HepG2 (cell line): Measurements from ENCODE around the gene TMEM86B. TPM values are rescaled to one million over a fixed set of nuclear protein-coding genes. Genes with fewer than 3 reads are reported as not detected.

Experiments
- AHR ChIP-seq: IDR thresholded peaks from 2 replicates; pipeline ENCODE4 v1.6.1; 2018; ENCODE audit warnings: missing genetic modification reagents, missing compliant biosample characterization
- BRCA1 ChIP-seq: sonication (generic); formaldehyde crosslinking; IDR thresholded peaks from 2 replicates; pipeline ENCODE4 v1.4.0; 2020; ENCODE audit warnings: missing genetic modification reagents
- ESRRA ChIP-seq: sonication (generic); formaldehyde crosslinking; IDR thresholded peaks from 2 replicates; pipeline ENCODE4 v1.5.1; 2020; ENCODE audit warnings: mild to moderate bottlenecking, low read depth, missing genetic modification reagents
- FOXJ3 ChIP-seq: sonication (generic); formaldehyde crosslinking; IDR thresholded peaks from 2 replicates; pipeline ENCODE4 v1.4.0; 2020; ENCODE audit warnings: missing genetic modification reagents, mild to moderate bottlenecking, borderline replicate concordance
- HMG20A ChIP-seq: IDR thresholded peaks from 2 replicates; pipeline ENCODE4 v1.6.1; 2016; ENCODE audit warnings: borderline replicate concordance
- HNF4G ChIP-seq, 2 experiments: sonication (generic) in 1 of 2; formaldehyde crosslinking in 1 of 2; IDR thresholded peaks; 2 replicates each; pipeline versions ENCODE4 v1.4.0 to v1.6.1; 2011 to 2020; ENCODE audit warnings: borderline replicate concordance in 2 of 2, low read depth in 2 of 2, mild to moderate bottlenecking in 2 of 2, low read length in 1 of 2, missing genetic modification reagents in 1 of 2, moderate library complexity in 1 of 2
- HNRNPLL ChIP-seq: fragments of 200-400 bp; formaldehyde crosslinking; IDR thresholded peaks from 2 replicates; pipeline ENCODE4 v1.6.1; 2017; ENCODE audit warnings: mild to moderate bottlenecking, low read depth, low read length; ENCODE audit not compliant: poor library complexity, severe bottlenecking
- IRF2 ChIP-seq: IDR thresholded peaks from 2 replicates; pipeline ENCODE4 v1.6.1; 2018; ENCODE audit warnings: missing genetic modification reagents, missing compliant biosample characterization
- MIXL1 ChIP-seq: IDR thresholded peaks from 2 replicates; pipeline ENCODE4 v1.6.1; 2016
- MTF1 ChIP-seq: sonication (generic); formaldehyde crosslinking; IDR thresholded peaks from 2 replicates; pipeline ENCODE4 v1.5.0; 2020; ENCODE audit warnings: missing genetic modification reagents
- NFATC3 ChIP-seq: sonication (generic); formaldehyde crosslinking; IDR thresholded peaks from 2 replicates; pipeline ENCODE4 v1.5.1; 2020; ENCODE audit warnings: mild to moderate bottlenecking, missing genetic modification reagents
- SNAI1 ChIP-seq: sonication (generic); formaldehyde crosslinking; IDR thresholded peaks from 2 replicates; pipeline ENCODE4 v1.5.0; 2020; ENCODE audit warnings: mild to moderate bottlenecking, missing genetic modification reagents, borderline replicate concordance
- TFDP2 ChIP-seq: sonication (generic); formaldehyde crosslinking; IDR thresholded peaks from 2 replicates; pipeline ENCODE4 v1.4.0; 2020; ENCODE audit warnings: missing genetic modification reagents
- ZNF350 ChIP-seq: sonication (generic); formaldehyde crosslinking; IDR thresholded peaks from 2 replicates; pipeline ENCODE4 v1.4.0; 2020; ENCODE audit warnings: mild to moderate bottlenecking, low read depth, missing genetic modification reagents, borderline replicate concordance
- ZNF615 ChIP-seq: sonication (generic); formaldehyde crosslinking; IDR thresholded peaks from 2 replicates; pipeline ENCODE4 v1.5.0; 2020; ENCODE audit warnings: mild to moderate bottlenecking, missing genetic modification reagents, borderline replicate concordance
- ZNF709 ChIP-seq: sonication (generic); formaldehyde crosslinking; IDR thresholded peaks from 2 replicates; pipeline ENCODE4 v1.5.0; 2020; ENCODE audit warnings: mild to moderate bottlenecking, missing genetic modification reagents
- ZNF773 ChIP-seq: sonication (generic); formaldehyde crosslinking; IDR thresholded peaks from 2 replicates; pipeline ENCODE4 v1.4.0; 2020; ENCODE audit warnings: missing genetic modification reagents, borderline replicate concordance
- ZSCAN12 ChIP-seq: sonication (generic); formaldehyde crosslinking; IDR thresholded peaks from 2 replicates; pipeline ENCODE4 v1.9.0; 2021; ENCODE audit warnings: mild to moderate bottlenecking, missing genetic modification reagents
- polyA plus RNA-seq, 8 experiments: library from polyadenylated mRNA; depleted of rRNA in 3 of 8; stranded (reverse) in 7 of 8; unstranded in 1 of 8; fragments of >200 nt; fragmentation: Illumina TruSeq in 4 of 8; extraction: Trizol in 4 of 8; gene quantifications; 2 replicates each; pipeline versions ENCODE4 v1.2.1 to v1.2.3, GENCODE V29; 2011 to 2016; ENCODE audit warnings: low read depth in 4 of 8, missing spikeins in 1 of 8, mixed read lengths in 1 of 8; ENCODE audit not compliant: insufficient read depth in 1 of 8
- total RNA-seq, 5 experiments: library from RNA; depleted of rRNA; stranded (reverse); fragments of >200 nt; fragmentation: Illumina TruSeq; extraction: Trizol; gene quantifications; 2 replicates each; pipeline ENCODE4 v1.2.3, GENCODE V29; 2016; ENCODE audit warnings: low read depth in 1 of 5
- TF ChIP-seq, protein P1 (sequence below): sonication (generic); formaldehyde crosslinking; IDR thresholded peaks from 2 replicates; pipeline ENCODE4 v1.5.0; 2020; ENCODE audit warnings: mild to moderate bottlenecking, missing genetic modification reagents
- TF ChIP-seq, protein P2 (sequence below): sonication (generic); formaldehyde crosslinking; IDR thresholded peaks from 2 replicates; pipeline ENCODE4 v1.9.0; 2021; ENCODE audit warnings: missing genetic modification reagents, mild to moderate bottlenecking, borderline replicate concordance
- TF ChIP-seq, protein P3 (sequence below): sonication (generic); formaldehyde crosslinking; IDR thresholded peaks from 2 replicates; pipeline ENCODE4 v1.4.0; 2020; ENCODE audit warnings: missing genetic modification reagents, borderline replicate concordance

TMEM86B gene
- total and polyA plus RNA-seq, 2 of the 13 experiments (the other 11 are each of a cell fraction or from before 2014, with no cell fraction given): 7.7 to 9.6 TPM

DNA sequence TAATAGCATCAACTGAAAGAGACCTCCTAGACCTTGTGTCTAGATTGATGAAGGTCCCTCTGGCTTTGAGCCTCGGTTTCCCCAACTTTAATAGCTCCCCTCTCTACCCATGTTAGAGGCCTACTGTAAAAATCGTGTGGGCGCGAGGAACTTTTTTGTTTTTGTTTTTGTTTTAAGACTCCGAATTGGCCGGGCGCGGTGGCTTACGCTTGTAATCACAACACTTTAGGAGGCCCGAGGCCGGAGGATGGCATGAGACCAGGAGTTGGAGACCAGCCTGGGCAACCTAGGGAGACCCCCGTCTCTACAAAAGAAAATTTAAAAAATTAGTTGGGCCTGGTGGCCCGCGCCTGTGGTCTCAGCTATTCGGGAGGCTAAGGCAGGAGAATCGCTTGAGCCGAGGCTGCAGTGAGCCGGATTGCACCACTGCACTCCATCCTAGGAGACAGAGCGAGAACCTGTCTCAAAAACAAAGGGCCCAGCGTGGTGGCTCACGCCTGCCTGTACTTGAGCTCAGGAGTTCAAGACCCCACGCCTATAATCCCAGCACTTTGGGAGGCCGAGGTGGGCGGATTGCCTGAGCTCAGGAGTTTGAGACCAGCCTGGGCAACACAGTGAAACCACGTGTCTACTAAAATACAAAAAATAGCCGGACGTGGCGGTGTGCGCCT lies 31.1 kb upstream of the TMEM86B start (continued):
- TF ChIP-seq ZNF615 (CRISPR knock-in tag) (0 out of 2 replicates have a peak, but pooled peaks have one; percentile 47), NFATC3 (no peak), ESRRA (CRISPR knock-in tag) (0 out of 2 replicates have a peak, but pooled peaks have one; percentile 8), HMG20A (CRISPR knock-in tag) (no peak), HNF4G (IDR thresholded peaks at IDR 0.05; ENCODE audit: borderline replicate concordance, low read depth, low read length) (no peak), HNF4G (CRISPR knock-in tag; IDR thresholded peaks at IDR 0.05; ENCODE audit: borderline replicate concordance, low read depth) (no peak), MTF1 (CRISPR knock-in tag) (no peak), AHR (CRISPR knock-in tag) (no peak), ZNF709 (CRISPR knock-in tag) (no peak), IRF2 (CRISPR knock-in tag) (no peak), SNAI1 (CRISPR knock-in tag) (0 out of 2 replicates have a peak, but pooled peaks have one; percentile 35), ZNF350 (CRISPR knock-in tag) (peak; percentile 41), FOXJ3 (CRISPR knock-in tag) (no peak), ZNF773 (no peak), MIXL1 (CRISPR knock-in tag) (0 out of 2 replicates have a peak, but pooled peaks have one; percentile 3), ZSCAN12 (CRISPR knock-in tag) (no peak), HNRNPLL (no peak), TFDP2 (CRISPR knock-in tag) (no peak), BRCA1 (CRISPR knock-in tag) (peak; percentile 12; the same call in 1 of the 2 replicates)
- TF ChIP-seq, protein P1, sequence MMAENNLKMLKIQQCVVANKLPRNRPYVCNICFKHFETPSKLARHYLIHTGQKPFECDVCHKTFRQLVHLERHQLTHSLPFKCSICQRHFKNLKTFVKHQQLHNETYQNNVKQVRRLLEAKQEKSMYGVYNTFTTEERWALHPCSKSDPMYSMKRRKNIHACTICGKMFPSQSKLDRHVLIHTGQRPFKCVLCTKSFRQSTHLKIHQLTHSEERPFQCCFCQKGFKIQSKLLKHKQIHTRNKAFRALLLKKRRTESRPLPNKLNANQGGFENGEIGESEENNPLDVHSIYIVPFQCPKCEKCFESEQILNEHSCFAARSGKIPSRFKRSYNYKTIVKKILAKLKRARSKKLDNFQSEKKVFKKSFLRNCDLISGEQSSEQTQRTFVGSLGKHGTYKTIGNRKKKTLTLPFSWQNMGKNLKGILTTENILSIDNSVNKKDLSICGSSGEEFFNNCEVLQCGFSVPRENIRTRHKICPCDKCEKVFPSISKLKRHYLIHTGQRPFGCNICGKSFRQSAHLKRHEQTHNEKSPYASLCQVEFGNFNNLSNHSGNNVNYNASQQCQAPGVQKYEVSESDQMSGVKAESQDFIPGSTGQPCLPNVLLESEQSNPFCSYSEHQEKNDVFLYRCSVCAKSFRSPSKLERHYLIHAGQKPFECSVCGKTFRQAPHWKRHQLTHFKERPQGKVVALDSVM: peak; percentile 89
- TF ChIP-seq, protein P2, sequence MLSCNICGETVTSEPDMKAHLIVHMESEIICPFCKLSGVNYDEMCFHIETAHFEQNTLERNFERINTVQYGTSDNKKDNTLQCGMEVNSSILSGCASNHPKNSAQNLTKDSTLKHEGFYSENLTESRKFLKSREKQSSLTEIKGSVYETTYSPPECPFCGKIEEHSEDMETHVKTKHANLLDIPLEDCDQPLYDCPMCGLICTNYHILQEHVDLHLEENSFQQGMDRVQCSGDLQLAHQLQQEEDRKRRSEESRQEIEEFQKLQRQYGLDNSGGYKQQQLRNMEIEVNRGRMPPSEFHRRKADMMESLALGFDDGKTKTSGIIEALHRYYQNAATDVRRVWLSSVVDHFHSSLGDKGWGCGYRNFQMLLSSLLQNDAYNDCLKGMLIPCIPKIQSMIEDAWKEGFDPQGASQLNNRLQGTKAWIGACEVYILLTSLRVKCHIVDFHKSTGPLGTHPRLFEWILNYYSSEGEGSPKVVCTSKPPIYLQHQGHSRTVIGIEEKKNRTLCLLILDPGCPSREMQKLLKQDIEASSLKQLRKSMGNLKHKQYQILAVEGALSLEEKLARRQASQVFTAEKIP: no peak
- TF ChIP-seq, protein P3, sequence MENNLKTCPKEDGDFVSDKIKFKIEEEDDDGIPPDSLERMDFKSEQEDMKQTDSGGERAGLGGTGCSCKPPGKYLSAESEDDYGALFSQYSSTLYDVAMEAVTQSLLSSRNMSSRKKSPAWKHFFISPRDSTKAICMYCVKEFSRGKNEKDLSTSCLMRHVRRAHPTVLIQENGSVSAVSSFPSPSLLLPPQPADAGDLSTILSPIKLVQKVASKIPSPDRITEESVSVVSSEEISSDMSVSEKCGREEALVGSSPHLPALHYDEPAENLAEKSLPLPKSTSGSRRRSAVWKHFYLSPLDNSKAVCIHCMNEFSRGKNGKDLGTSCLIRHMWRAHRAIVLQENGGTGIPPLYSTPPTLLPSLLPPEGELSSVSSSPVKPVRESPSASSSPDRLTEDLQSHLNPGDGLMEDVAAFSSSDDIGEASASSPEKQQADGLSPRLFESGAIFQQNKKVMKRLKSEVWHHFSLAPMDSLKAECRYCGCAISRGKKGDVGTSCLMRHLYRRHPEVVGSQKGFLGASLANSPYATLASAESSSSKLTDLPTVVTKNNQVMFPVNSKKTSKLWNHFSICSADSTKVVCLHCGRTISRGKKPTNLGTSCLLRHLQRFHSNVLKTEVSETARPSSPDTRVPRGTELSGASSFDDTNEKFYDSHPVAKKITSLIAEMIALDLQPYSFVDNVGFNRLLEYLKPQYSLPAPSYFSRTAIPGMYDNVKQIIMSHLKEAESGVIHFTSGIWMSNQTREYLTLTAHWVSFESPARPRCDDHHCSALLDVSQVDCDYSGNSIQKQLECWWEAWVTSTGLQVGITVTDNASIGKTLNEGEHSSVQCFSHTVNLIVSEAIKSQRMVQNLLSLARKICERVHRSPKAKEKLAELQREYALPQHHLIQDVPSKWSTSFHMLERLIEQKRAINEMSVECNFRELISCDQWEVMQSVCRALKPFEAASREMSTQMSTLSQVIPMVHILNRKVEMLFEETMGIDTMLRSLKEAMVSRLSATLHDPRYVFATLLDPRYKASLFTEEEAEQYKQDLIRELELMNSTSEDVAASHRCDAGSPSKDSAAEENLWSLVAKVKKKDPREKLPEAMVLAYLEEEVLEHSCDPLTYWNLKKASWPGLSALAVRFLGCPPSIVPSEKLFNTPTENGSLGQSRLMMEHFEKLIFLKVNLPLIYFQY: no peak
